HG02885 (cell line): ENCODE results near the gene BRCC3.

Experiments
- ATAC-seq: cut with Tn5 transposase; IDR thresholded peaks from one replicate; pipeline ENCODE4 v1.9.1; 2021; ENCODE audit warnings: mild to moderate bottlenecking; ENCODE audit not compliant: unreplicated experiment, poor library complexity

BRCC3 gene

GRCh38 chrX:155070975-155071693, at the start of gene BRCC3, which contains the start of the genes CMC4 and MTCP1:
BRCC3 (plus strand) TSS chrX:155071508; CDS start chrX:155071528, 20 bp downstream.
CMC4 (minus strand) TSS chrX:155071136; CDS start chrX:155064023, 7,113 bp downstream.
MTCP1 (minus strand) TSS chrX:155071136; CDS start chrX:155066010, 5,126 bp downstream.
- peak; percentile 86 for ATAC-seq

GRCh38 chrX:155022585-155022984, 48.7 kb upstream of the BRCC3 start, which contains the start of gene F8:
F8 (minus strand) TSS chrX:155022723; CDS start chrX:155022552, 171 bp downstream.
- ATAC-seq: no peak

GRCh38 chrX:155023907-155024833, 47.1 kb upstream of the BRCC3 start:
- ATAC-seq: no peak

- ATAC-seq: no peak
These were observed 44.9 kb upstream of the BRCC3 start for GRCh38 chrX:155026420-155026726.

GRCh38 chrX:155026727-155027508, 44.4 kb upstream of the BRCC3 start, which contains the start of gene FUNDC2:
FUNDC2 (plus strand) TSS chrX:155026844; CDS start chrX:155026939, 95 bp downstream.
- peak; percentile 87 for ATAC-seq

GRCh38 chrX:155027509-155028066, 43.7 kb upstream of the BRCC3 start:
- ATAC-seq: no peak

GRCh38 chrX:155028129-155028528, 43.2 kb upstream of the BRCC3 start:
- no peak for ATAC-seq

GRCh38 chrX:155028877-155029291, 42.4 kb upstream of the BRCC3 start:
- ATAC-seq: no peak

GRCh38 chrX:155031657-155032056, 39.7 kb upstream of the BRCC3 start:
- no peak for ATAC-seq

- ATAC-seq: no peak
These were observed 35.6 kb upstream of the BRCC3 start for GRCh38 chrX:155035688-155036087.

GRCh38 chrX:155046129-155046810, 25.0 kb upstream of the BRCC3 start:
- ATAC-seq: no peak

GRCh38 chrX:155046811-155047528, 24.3 kb upstream of the BRCC3 start:
- no peak for ATAC-seq

GRCh38 chrX:155048977-155049619, 22.2 kb upstream of the BRCC3 start:
- no peak for ATAC-seq

- no peak for ATAC-seq
These were observed 18.4 kb upstream of the BRCC3 start for GRCh38 chrX:155052738-155053498.

- no peak for ATAC-seq
These were observed 17.7 kb upstream of the BRCC3 start for GRCh38 chrX:155053656-155054055.

GRCh38 chrX:155054255-155054654, 17.1 kb upstream of the BRCC3 start:
- no peak for ATAC-seq

- no peak for ATAC-seq
These were observed 15.8 kb upstream of the BRCC3 start for GRCh38 chrX:155055494-155055893.

- ATAC-seq: no peak
These were observed 14.8 kb upstream of the BRCC3 start for GRCh38 chrX:155056471-155056870.
